GM10847 (cell line): ENCODE measurements around the gene UNC93B1.

Source experiments
- POLR2A ChIP-seq: IDR thresholded peaks from 2 replicates; pipeline ENCODE4 v1.6.1; 2011; ENCODE audit not compliant: insufficient read length; ENCODE audit errors: extremely low read depth

Gene UNC93B1

DNA sequence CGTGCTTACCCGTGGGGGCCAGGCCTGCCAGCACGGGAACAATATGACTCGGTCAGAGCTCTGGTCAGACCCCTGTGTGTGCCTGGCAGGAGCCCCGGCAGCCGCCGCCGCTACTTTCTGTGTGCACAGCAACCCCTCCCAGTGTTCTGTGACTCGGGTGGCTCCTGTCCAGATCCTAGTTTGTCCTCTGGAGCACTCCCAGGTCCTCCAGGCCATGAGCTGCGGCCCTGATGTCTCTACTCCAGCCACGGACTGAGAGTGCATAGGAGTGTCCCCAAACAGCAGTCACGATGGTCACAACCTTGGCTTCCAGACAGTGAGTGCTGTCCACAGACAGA is 29.8 kb upstream of the UNC93B1 start:
- no peak for TF ChIP-seq POLR2A

GRCh38 chr11:68032997-68033707 is 29.3 kb upstream of the UNC93B1 start:
- TF ChIP-seq POLR2A: no peak

DNA sequence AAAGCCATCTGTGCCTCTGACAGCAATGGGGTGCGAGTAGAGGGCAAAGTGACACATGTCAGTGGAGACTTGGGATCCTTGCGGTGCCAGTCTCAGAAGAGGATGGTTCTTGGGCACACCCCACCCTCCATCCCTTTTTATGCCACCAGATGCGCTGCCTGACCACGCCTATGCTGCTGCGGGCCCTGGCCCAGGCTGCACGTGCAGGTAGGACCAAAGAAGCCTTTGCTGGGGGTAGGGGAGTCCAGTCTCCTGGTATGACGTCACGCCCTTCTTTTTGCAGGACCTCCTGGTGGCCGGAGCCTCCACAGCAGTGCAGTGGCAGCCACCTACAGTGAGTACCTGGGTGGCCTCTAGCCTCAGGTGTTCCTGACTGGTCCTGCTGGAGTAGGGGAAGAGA is 28.1 kb upstream of the UNC93B1 start:
- no peak for TF ChIP-seq POLR2A

GRCh38 chr11:68031144-68031464 is 27.2 kb upstream of the UNC93B1 start:
- no peak for TF ChIP-seq POLR2A

DNA sequence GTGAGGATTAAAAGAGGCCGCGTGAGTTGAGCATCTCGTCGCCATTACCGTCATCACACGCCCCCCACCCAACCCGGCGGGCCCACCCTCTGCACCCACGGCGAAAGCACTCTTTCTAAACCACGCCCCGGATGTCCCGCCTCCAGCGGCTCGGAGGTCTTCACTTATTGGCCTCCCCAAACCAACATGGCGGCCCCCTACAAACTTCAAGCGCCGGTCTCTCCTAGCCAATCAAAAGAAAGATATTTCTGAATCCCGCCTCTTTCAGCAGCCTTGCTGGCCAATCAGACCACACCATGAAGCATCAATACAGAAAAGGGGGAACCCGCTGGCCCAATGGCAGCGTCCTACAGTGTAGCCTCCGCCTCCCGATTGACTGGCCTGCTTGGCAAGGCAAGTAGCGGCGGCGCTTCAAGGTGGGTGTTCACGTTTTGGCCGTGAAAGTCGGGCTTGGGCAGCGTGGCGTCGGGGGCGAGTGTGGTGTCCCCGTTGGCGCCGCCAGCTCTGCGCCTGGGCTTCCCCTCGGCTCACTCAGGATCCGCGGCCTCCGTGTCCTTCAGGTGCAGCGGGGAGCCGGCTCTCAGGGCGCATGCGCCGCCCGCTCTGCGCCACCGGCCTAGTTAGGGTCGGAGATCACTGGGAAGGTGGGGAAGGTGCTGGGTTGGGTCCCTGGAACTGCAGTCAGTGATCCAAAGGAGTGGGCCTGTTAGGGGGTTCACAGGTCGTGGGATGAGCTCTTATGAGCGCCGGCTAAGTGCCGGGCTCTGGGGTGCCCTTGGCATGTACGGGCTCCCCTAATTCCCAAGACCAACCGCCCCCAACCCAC is 26.6 kb upstream of the UNC93B1 start, which contains the start of gene NDUFS8:
TSS of gene NDUFS8 (plus strand) at position 364 of the 826 bp plus-strand sequence. CDS start 1,471 bp downstream, outside the sequence.
- TF ChIP-seq POLR2A: peak; percentile 51

- TF ChIP-seq POLR2A: no peak
These were observed 25.1 kb upstream of the UNC93B1 start for GRCh38 chr11:68028802-68029545.

- no peak for TF ChIP-seq POLR2A
These were observed 23.8 kb upstream of the UNC93B1 start for GRCh38 chr11:68027667-68028066.

- no peak for TF ChIP-seq POLR2A
These were observed 22.7 kb upstream of the UNC93B1 start for GRCh38 chr11:68026391-68027105.

- TF ChIP-seq POLR2A: no peak
These were observed 21.1 kb upstream of the UNC93B1 start for GRCh38 chr11:68025047-68025446.

GRCh38 chr11:68024508-68024907 is 20.6 kb upstream of the UNC93B1 start:
- TF ChIP-seq POLR2A: no peak

- no peak for TF ChIP-seq POLR2A
These were observed 18.6 kb upstream of the UNC93B1 start for GRCh38 chr11:68022531-68022930.

DNA sequence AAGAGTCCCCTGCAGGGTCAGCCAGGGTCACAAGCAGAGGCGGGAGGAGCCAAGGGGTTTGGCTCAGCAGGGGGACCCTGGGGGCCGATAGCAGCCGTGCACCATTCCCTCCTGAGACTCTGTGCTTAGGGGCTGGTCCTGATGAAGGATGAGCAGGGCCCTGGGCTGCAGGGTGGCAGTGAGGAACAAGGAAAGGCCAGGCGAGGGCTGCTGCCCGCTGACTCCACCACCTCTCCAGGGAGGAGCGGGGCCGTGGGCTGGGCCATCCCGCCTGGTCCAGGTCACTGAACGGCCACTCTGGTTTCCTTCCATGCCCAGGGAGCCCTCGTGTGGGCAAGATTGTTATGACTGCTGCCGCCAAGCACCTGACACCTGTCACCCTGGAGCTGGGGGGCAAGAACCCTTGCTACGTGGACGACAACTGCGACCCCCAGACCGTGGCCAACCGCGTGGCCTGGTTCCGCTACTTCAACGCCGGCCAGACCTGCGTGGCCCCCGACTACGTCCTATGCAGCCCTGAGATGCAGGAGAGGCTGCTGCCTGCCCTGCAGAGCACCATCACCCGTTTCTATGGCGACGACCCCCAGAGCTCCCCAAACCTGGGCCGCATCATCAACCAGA is 17.4 kb upstream of the UNC93B1 start:
- TF ChIP-seq POLR2A: no peak

DNA sequence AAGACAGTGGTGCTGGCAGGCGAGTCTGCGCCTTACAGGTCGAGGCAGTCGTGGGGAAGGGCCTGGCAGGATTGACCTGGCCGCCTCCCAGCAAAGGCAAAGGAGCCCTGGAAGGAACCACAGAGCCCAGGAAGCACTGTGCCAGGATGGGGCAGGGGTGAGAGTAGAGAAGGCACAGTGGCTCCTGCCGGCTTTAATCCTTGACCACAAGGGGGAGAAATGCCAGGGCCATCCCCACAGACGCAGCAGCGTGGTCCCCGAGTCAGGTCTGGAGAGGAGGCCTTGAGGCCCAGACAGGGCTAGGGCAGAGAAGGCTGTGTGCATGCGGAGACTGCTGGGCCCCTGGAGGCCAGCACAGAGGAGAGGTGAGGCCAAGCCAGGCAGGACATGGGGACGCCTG is 16.7 kb upstream of the UNC93B1 start:
- TF ChIP-seq POLR2A: no peak

DNA sequence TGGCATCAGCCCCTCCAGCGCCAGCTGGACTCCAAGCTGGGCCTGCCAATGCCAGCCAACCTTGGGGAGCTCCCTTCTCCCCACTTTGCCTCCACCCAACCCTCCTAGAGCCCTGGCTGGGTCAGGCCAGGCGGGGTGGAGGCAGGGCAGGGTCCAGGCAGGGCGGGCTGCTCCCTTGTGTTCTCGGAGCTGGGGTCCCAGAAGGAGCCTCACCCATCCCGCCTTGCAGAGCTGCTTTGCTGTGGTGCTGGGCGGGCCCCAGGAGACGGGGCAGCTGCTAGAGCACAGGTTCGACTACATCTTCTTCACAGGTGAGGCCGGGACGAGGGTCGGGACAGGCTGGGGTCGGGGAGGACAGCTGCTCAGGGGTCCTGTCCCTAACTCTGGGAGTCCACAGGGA is 15.6 kb upstream of the UNC93B1 start:
- TF ChIP-seq POLR2A: no peak

- TF ChIP-seq POLR2A: no peak
These were observed 14.9 kb upstream of the UNC93B1 start for GRCh38 chr11:68018730-68019190.
